ENCODE data around the gene SGCD. TPM values are rescaled to one million over a fixed set of nuclear protein-coding genes. Genes with fewer than 3 reads are reported as not detected.

SGCD gene
- polyA plus RNA-seq, 1 of the 3 experiments (the other 2 are of a cell fraction): 0.87 TPM

GRCh38 chr5:156431956-156432829 is 105.2 kb downstream of the SGCD start:
- Histone ChIP-seq H3K27ac (ENCODE audit: low read depth in 2 of 2, low read length in 1 of 2) (no peak overlapping the region), H3K9ac (no peak overlapping the region), H3K4me1 (ENCODE audit: control insufficient read depth in 1 of 2, insufficient read depth in 2 of 2, low read depth in 1 of 2, low read length in 1 of 2) (peaks cover 0 to 6% of the 10 kb centered on the region in 2 experiments; a peak in 1 of 4 replicates), H3K4me2 (no peak overlapping the region), H3K79me2 (ENCODE audit: insufficient read depth) (no peaks in the 10 kb centered on the region), H3K27me3 (ENCODE audit: insufficient read depth) (no peaks in the 10 kb centered on the region), H2AFZ (ENCODE audit: low read depth) (no peak overlapping the region), H3K9me2 (no peaks in the 10 kb centered on the region), H4K20me1 (ENCODE audit: insufficient read depth) (no peaks in the 10 kb centered on the region), H3K4me3 (ENCODE audit: low read depth in 2 of 2, low read length in 1 of 2) (no peak overlapping the region), H3F3A (replicated peaks; ENCODE audit: insufficient read depth) (no peaks in the 10 kb centered on the region), H3K9me3 (no peaks in the 10 kb centered on the region), H3K36me3 (replicated peaks in 1 of 2; ENCODE audit: control insufficient read depth in 1 of 2, insufficient read depth in 2 of 2, low read length in 1 of 2) (no peaks in the 10 kb centered on the region)
- DNase-seq: no peak
- ChIA-PET POLR2A (no interaction called here), CTCF (no interaction called here)
- 64% methylated on average over 7 of the region's 9 CpGs for WGBS (ENCODE audit: low lambda C conversion rate)
- TF ChIP-seq FOXJ3 (CRISPR knock-in tag; IDR thresholded peaks at IDR 0.05): no peak
- TF ChIP-seq, protein P1, sequence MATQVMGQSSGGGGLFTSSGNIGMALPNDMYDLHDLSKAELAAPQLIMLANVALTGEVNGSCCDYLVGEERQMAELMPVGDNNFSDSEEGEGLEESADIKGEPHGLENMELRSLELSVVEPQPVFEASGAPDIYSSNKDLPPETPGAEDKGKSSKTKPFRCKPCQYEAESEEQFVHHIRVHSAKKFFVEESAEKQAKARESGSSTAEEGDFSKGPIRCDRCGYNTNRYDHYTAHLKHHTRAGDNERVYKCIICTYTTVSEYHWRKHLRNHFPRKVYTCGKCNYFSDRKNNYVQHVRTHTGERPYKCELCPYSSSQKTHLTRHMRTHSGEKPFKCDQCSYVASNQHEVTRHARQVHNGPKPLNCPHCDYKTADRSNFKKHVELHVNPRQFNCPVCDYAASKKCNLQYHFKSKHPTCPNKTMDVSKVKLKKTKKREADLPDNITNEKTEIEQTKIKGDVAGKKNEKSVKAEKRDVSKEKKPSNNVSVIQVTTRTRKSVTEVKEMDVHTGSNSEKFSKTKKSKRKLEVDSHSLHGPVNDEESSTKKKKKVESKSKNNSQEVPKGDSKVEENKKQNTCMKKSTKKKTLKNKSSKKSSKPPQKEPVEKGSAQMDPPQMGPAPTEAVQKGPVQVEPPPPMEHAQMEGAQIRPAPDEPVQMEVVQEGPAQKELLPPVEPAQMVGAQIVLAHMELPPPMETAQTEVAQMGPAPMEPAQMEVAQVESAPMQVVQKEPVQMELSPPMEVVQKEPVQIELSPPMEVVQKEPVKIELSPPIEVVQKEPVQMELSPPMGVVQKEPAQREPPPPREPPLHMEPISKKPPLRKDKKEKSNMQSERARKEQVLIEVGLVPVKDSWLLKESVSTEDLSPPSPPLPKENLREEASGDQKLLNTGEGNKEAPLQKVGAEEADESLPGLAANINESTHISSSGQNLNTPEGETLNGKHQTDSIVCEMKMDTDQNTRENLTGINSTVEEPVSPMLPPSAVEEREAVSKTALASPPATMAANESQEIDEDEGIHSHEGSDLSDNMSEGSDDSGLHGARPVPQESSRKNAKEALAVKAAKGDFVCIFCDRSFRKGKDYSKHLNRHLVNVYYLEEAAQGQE (IDR thresholded peaks at IDR 0.05; ENCODE audit: low read depth, low read length): no peak
- TF ChIP-seq MEF2A (IDR thresholded peaks at IDR 0.05; ENCODE audit: borderline replicate concordance, low read depth): no peak
- no peak for TF ChIP-seq ELF1 (IDR thresholded peaks at IDR 0.05)
- TF ChIP-seq RCOR1 (IDR thresholded peaks at IDR 0.05; ENCODE audit: low read length): no peak

DNA sequence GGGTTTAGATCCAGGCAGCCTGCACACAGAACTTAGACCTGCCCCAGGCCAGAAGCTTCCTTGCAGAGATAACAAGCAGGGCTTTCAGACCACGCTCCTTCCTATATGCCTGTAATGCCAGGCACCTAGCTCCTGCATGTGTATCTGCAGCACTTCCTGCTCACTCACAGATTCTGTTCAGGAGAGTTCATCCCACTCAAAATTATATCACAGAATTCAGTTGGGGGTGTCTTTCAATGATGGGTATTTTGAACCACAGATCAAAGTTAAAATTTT is 105.8 kb downstream of the SGCD start:
- ChIA-PET CTCF (no interaction called here), POLR2A (no interaction called here)
- H3K4me2 ChIP-seq: no peak overlapping the region
- no peak overlapping the region for H2AFZ ChIP-seq (ENCODE audit: low read depth)
- no peaks in the 10 kb centered on the region for H3F3A ChIP-seq (replicated peaks; ENCODE audit: insufficient read depth)
- H3K79me2 ChIP-seq (ENCODE audit: insufficient read depth): no peaks in the 10 kb centered on the region
- peaks cover 0 to 6% of the 10 kb centered on the region in 2 experiments; a peak in 1 of 4 replicates for H3K4me1 ChIP-seq (ENCODE audit: control insufficient read depth in 1 of 2, insufficient read depth in 2 of 2, low read depth in 1 of 2, low read length in 1 of 2)
- no peaks in the 10 kb centered on the region for H3K27me3 ChIP-seq (ENCODE audit: insufficient read depth)
- TF ChIP-seq EZH2phosphoT487 (IDR thresholded peaks at IDR 0.05; ENCODE audit: borderline replicate concordance, low read depth) (no peak), GATA2 (CRISPR knock-in tag; IDR thresholded peaks at IDR 0.05) (no peak), FOXJ3 (CRISPR knock-in tag; IDR thresholded peaks at IDR 0.05) (no peak), FOXM1 (IDR thresholded peaks at IDR 0.05; ENCODE audit: low read depth) (no peak), TAF1 (IDR thresholded peaks at IDR 0.05; ENCODE audit: borderline replicate concordance, low read depth, low read length) (no peak)
- TF ChIP-seq, protein P2, sequence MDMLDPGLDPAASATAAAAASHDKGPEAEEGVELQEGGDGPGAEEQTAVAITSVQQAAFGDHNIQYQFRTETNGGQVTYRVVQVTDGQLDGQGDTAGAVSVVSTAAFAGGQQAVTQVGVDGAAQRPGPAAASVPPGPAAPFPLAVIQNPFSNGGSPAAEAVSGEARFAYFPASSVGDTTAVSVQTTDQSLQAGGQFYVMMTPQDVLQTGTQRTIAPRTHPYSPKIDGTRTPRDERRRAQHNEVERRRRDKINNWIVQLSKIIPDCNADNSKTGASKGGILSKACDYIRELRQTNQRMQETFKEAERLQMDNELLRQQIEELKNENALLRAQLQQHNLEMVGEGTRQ (IDR thresholded peaks at IDR 0.05; ENCODE audit: borderline replicate concordance, low read depth, low read length): no peak
- TF ChIP-seq, protein P1 (IDR thresholded peaks at IDR 0.05; ENCODE audit: low read depth, low read length): no peak
- TF ChIP-seq, protein P3, sequence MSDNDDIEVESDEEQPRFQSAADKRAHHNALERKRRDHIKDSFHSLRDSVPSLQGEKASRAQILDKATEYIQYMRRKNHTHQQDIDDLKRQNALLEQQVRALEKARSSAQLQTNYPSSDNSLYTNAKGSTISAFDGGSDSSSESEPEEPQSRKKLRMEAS (IDR thresholded peaks at IDR 0.05; ENCODE audit: low read depth): no peak
- no peak for DNase-seq
- H3K36me3 ChIP-seq (replicated peaks in 1 of 2; ENCODE audit: control insufficient read depth in 1 of 2, insufficient read depth in 2 of 2, low read length in 1 of 2): no peaks in the 10 kb centered on the region
- H3K9me3 ChIP-seq: no peaks in the 10 kb centered on the region
- WGBS (ENCODE audit: low lambda C conversion rate): 63% methylated on average over 1 of the region's 1 CpG
- H3K4me3 ChIP-seq (ENCODE audit: low read depth in 2 of 2, low read length in 1 of 2): no peak overlapping the region
- H4K20me1 ChIP-seq (ENCODE audit: insufficient read depth): no peaks in the 10 kb centered on the region
- no peak overlapping the region for H3K9ac ChIP-seq
- H3K9me2 ChIP-seq: no peaks in the 10 kb centered on the region
- H3K27ac ChIP-seq (ENCODE audit: low read depth in 2 of 2, low read length in 1 of 2): no peak overlapping the region

All from SK-N-SH (cell line).